GM12878 (cell line): ENCODE measurements around the gene ARL14EP. TPM values are rescaled to one million over a fixed set of nuclear protein-coding genes. Genes with fewer than 3 reads are reported as not detected.

Experiments used
- ATAC-seq: fragments of 200-7000 bp; cut with Tn5 transposase; 3 replicates; pipeline ENCODE4 v1.9.1; 2020; ENCODE audit warnings: mild to moderate bottlenecking, moderate library complexity
- BruUV-seq: library from RNA; stranded (reverse); fragments of 400-500 nt; replicated peaks from 2 replicates; lab custom pipeline; 2021; lab: Mats Ljungman, UMichigan
- CTCF ChIA-PET: fragments of 300-600 bp; sonication (Branson Sonifier 250); formaldehyde crosslinking; extraction: SDS; loops from one replicate; lab custom pipeline; 2021; ENCODE audit warnings: inconsistent platforms; lab: Yijun Ruan, JAX
- POLR2A ChIA-PET: fragments of 350-600 bp; formaldehyde crosslinking; extraction: SDS; loops from one replicate; lab custom pipeline; 2021; ENCODE audit warnings: inconsistent platforms; lab: Charles Lee
- RAD21 ChIA-PET: fragments of 300-600 bp; sonication (Branson Sonifier 250); formaldehyde crosslinking; loops from one replicate; lab custom pipeline; 2023; ENCODE audit warnings: antibody characterized with exemption; ENCODE audit not compliant: unreplicated experiment; lab: Charles Lee
- SMC1A ChIA-PET: fragments of 300-600 bp; sonication (Branson Sonifier 250); formaldehyde crosslinking; loops from one replicate; lab custom pipeline; 2023; ENCODE audit not compliant: unreplicated experiment, uncharacterized antibody; lab: Charles Lee
- DNase-seq: peaks from one replicate; pipeline ENCODE4 v3.0.0-alpha.2; 2011; ENCODE audit warnings: low read depth, low spot score
- FAIRE-seq: peaks from 3 replicates; lab custom pipeline; 2011; peaks lifted over from hg19 to GRCh38; lab: Jason Lieb, UNC
- H2AFZ ChIP-seq: 2 replicates; pipeline ENCODE4 v1.6.0; 2011; ENCODE audit warnings: low read depth, low read length, control low read depth; ENCODE audit not compliant: control insufficient read depth
- H3K27ac ChIP-seq: 2 replicates; pipeline ENCODE4 v1.5.1; 2011; ENCODE audit warnings: control low read depth; ENCODE audit not compliant: control insufficient read depth, insufficient read depth
- H3K27me3 ChIP-seq, 2 experiments: replicated peaks in 1 of 2; 2 replicates each; pipeline versions ENCODE4 v1.6.0 to v1.6.1; 2011; ENCODE audit warnings: low read length in 1 of 2; ENCODE audit not compliant: control insufficient read depth in 2 of 2, insufficient read depth in 2 of 2
- H3K36me3 ChIP-seq, 2 experiments: 2 replicates each; pipeline ENCODE4 v1.5.1; 2011; ENCODE audit warnings: low read length in 1 of 2; ENCODE audit not compliant: control insufficient read depth in 2 of 2, insufficient read depth in 2 of 2
- H3K4me1 ChIP-seq: 2 replicates; pipeline ENCODE4 v1.6.1; 2011; ENCODE audit warnings: mild to moderate bottlenecking, low read length, moderate library complexity, mixed read lengths; ENCODE audit not compliant: control insufficient read depth, insufficient read depth
- H3K4me2 ChIP-seq: 2 replicates; pipeline ENCODE4 v1.6.0; 2011; ENCODE audit warnings: control low read depth; ENCODE audit not compliant: control insufficient read depth, insufficient read depth
- H3K4me3 ChIP-seq: fragments of 200-600 bp; sonication (generic); 2 replicates; pipeline ENCODE4 v1.5.1; 2016
- H3K79me2 ChIP-seq: 2 replicates; pipeline ENCODE4 v1.6.0; 2011; ENCODE audit warnings: low read length; ENCODE audit not compliant: control insufficient read depth, insufficient read depth
- H3K9ac ChIP-seq: 2 replicates; pipeline ENCODE4 v1.8.0; 2011; ENCODE audit warnings: low read length, control low read depth, mixed read lengths; ENCODE audit not compliant: control insufficient read depth, insufficient read depth
- H3K9me3 ChIP-seq: replicated peaks from 3 replicates; pipeline ENCODE4 v1.5.1; 2011; ENCODE audit warnings: mild to moderate bottlenecking, low read length; ENCODE audit not compliant: control insufficient read depth, insufficient read depth
- H4K20me1 ChIP-seq: 2 replicates; pipeline ENCODE4 v1.6.0; 2011; ENCODE audit not compliant: control insufficient read depth, insufficient read depth
- ATF7 ChIP-seq: fragments of 450-650 bp; IDR thresholded peaks from 2 replicates; pipeline ENCODE4 v1.6.1; 2016; ENCODE audit warnings: low read depth, mild to moderate bottlenecking
- CEBPB ChIP-seq, 2 experiments: fragments of 150-350 bp in 1 of 2; IDR thresholded peaks; 2 replicates each; pipeline ENCODE4 v1.6.1; 2012 to 2014; ENCODE audit warnings: low read depth in 2 of 2, low read length in 2 of 2, borderline replicate concordance in 1 of 2, inconsistent platforms in 1 of 2
- CREM ChIP-seq: IDR thresholded peaks from 2 replicates; pipeline ENCODE4 v1.6.1; 2014; ENCODE audit warnings: antibody characterized with exemption, low read depth
- DPF2 ChIP-seq: fragments of 450-650 bp; IDR thresholded peaks from 2 replicates; pipeline ENCODE4 v1.6.1; 2017; ENCODE audit warnings: mild to moderate bottlenecking
- EED ChIP-seq: sonication (generic); IDR thresholded peaks from 2 replicates; pipeline ENCODE4 v1.6.1; 2016; ENCODE audit warnings: antibody characterized with exemption, low read depth
- HCFC1 ChIP-seq: fragments of 150-350 bp; IDR thresholded peaks from 2 replicates; pipeline ENCODE4 v1.6.1; 2014; ENCODE audit warnings: low read length
- IKZF1 ChIP-seq: fragments of 450-650 bp; conservative IDR thresholded peaks from 2 replicates; pipeline ENCODE4 v1.6.1; 2017; ENCODE audit warnings: antibody characterized with exemption, mild to moderate bottlenecking
- IKZF2 ChIP-seq, 2 experiments: fragments of 450-650 bp; IDR thresholded peaks; 2 replicates each; pipeline ENCODE4 v1.6.1; 2017; ENCODE audit warnings: mild to moderate bottlenecking in 2 of 2, moderate library complexity in 2 of 2
- JUNB ChIP-seq: IDR thresholded peaks from 2 replicates; pipeline ENCODE4 v1.6.1; 2016; ENCODE audit warnings: antibody characterized with exemption, mild to moderate bottlenecking
- MTA2 ChIP-seq: fragments of 450-650 bp; IDR thresholded peaks from 2 replicates; pipeline ENCODE4 v1.6.1; 2016; ENCODE audit warnings: low read depth, mild to moderate bottlenecking, moderate library complexity
- NFIC ChIP-seq: IDR thresholded peaks from 2 replicates; pipeline ENCODE4 v1.6.1; 2012; ENCODE audit warnings: low read depth, mild to moderate bottlenecking, inconsistent platforms, low read length, moderate library complexity
- RELB ChIP-seq: fragments of 450-650 bp; IDR thresholded peaks from 2 replicates; pipeline ENCODE4 v1.6.1; 2017; ENCODE audit warnings: low read depth, mild to moderate bottlenecking, moderate library complexity
- RUNX3 ChIP-seq: IDR thresholded peaks from 2 replicates; pipeline ENCODE4 v1.6.1; 2012; ENCODE audit warnings: low read length, inconsistent platforms
- WGBS: methylation state at CpG from one replicate; pipeline ENCODE4 v1.1.6; 2016; ENCODE audit warnings: low lambda C conversion rate; ENCODE audit not compliant: insufficient replicate concordance, insufficient coverage; ENCODE audit errors: missing lambda C conversion rate; 5-methylcytosine and 5-hydroxymethylcytosine counted together
- in situ Hi-C: fragments of 300-500 bp; cut with MboI; formaldehyde crosslinking; loops from 9 replicates; pipeline ENCODE4 v1.14.3; 2018; ENCODE audit warnings: mixed read lengths
- intact Hi-C: fragments of 100-400 bp; cut with micrococcal nuclease; formaldehyde crosslinking; loops from one replicate; pipeline ENCODE4 v1.14.2; 2022; ENCODE audit not compliant: unreplicated experiment
- polyA plus RNA-seq, 11 experiments: library from polyadenylated mRNA; depleted of rRNA in 4 of 11; unstranded in 6 of 11; stranded (reverse) in 5 of 11; fragments of >200 nt; fragmentation: Nextera tagmentation in 4 of 11; fragmentation: Illumina TruSeq in 1 of 11; extraction: Ambion mirVana in 4 of 11; extraction: Trizol in 1 of 11; gene quantifications; 1 replicate in 1 of 11; 2 replicates in 10 of 11; pipeline versions ENCODE4 v1.2.1 to v1.2.3, GENCODE V29; 2011 to 2016; ENCODE audit warnings: inconsistent platforms in 2 of 11, missing spikeins in 2 of 11, low read depth in 1 of 11
- total RNA-seq, 4 experiments: library from RNA; depleted of rRNA in 3 of 4; stranded (reverse); fragments of >200 nt in 3 of 4; fragmentation: Illumina TruSeq in 1 of 4; extraction: Trizol in 1 of 4; gene quantifications; 2 replicates each; pipeline versions ENCODE4 v1.2.1 to v1.2.3, GENCODE V29; 2013 to 2021
- TF ChIP-seq, protein P1 (sequence below): IDR thresholded peaks from 2 replicates; pipeline ENCODE4 v1.6.1; 2011; ENCODE audit warnings: low read depth, low read length, improper control_type of control experiment, borderline replicate concordance

Gene ARL14EP
- total and polyA plus RNA-seq, 10 of the 15 experiments (the other 5 are each of a cell fraction or from before 2014, with no cell fraction given) = 18.1 to 59.8 (median 42.8) TPM

DNA sequence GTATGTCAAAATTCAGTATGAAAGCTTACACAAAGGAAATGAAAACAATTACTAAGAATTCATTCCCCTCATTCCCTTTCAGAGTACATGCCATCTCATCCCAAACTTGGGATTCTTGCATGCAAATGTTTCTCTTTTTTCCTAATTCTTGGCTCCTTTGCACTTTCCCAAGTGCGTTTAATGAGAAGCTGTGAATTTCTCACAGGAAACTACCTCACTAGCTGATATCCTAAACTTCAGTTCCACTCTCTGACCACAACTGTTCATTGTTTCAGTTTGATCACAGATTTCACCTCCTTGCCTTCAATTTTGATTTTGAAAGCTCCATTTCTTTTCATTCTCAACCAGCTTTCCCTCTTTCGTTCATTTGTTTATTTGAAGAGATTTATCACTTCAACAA lies 5.9 kb upstream of the ARL14EP start:
- ChIA-PET POLR2A (interaction anchor here (0.7 to 2.1 kb wide), 3 partner anchors 9 to 27 kb away, joined by 4 to 11 read pairs (median 4); no protein-coding TSS in a partner anchor), SMC1A (interaction anchor here (0.9 to 6.6 kb wide), 12 partner anchors 10 to 188 kb away, joined by 3 to 71 read pairs (median 14); partner anchors contain the start of gene ARL14EP), CTCF (interaction anchor here (0.8 to 7.4 kb wide), 11 partner anchors 8 to 188 kb away, joined by 3 to 80 read pairs (median 8); partner anchors contain the start of gene ARL14EP), RAD21 (interaction anchor here (0.6 to 2.4 kb wide), 7 partner anchors 10 to 189 kb away, joined by 3 to 16 read pairs (median 6); no protein-coding TSS in a partner anchor)
- Histone ChIP-seq H3K79me2 (no peaks in the 10 kb centered on the region), H3K36me3 (no peaks in the 10 kb centered on the region), H2AFZ (no peak overlapping the region; the same call in 1 of the 2 replicates), H4K20me1 (no peaks in the 10 kb centered on the region), H3K4me1 (peaks cover 8% of the 10 kb centered on the region; the same call in 1 of the 2 replicates), H3K9ac (no peak overlapping the region), H3K4me2 (peak overlapping the region; percentile 36), H3K27me3 (no peaks in the 10 kb centered on the region), H3K9me3 (no peaks in the 10 kb centered on the region), H3K4me3 (0 out of 2 replicates have a peak overlapping the region, but pooled peaks have one; percentile 33), H3K27ac (no peak overlapping the region)
- no peak for DNase-seq
- peak; percentile 73 for ATAC-seq
- TF ChIP-seq, protein P1, sequence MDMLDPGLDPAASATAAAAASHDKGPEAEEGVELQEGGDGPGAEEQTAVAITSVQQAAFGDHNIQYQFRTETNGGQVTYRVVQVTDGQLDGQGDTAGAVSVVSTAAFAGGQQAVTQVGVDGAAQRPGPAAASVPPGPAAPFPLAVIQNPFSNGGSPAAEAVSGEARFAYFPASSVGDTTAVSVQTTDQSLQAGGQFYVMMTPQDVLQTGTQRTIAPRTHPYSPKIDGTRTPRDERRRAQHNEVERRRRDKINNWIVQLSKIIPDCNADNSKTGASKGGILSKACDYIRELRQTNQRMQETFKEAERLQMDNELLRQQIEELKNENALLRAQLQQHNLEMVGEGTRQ = no peak
- TF ChIP-seq JUNB (no peak), CEBPB (IDR thresholded peaks at IDR 0.05; ENCODE audit: borderline replicate concordance in 1 of 2, low read depth in 2 of 2, low read length in 2 of 2) (no peak), MTA2 (peak; percentile 69), HCFC1 (no peak), ATF7 (peak; percentile 11; the same call in 1 of the 2 replicates), IKZF1 (peak; percentile 83), NFIC (peak; percentile 60; the same call in 1 of the 2 replicates), RELB (peak; percentile 84), DPF2 (0 out of 2 replicates have a peak, but pooled peaks have one; percentile 50), RUNX3 (peak; percentile 83), CREM (peak; percentile 16; the same call in 1 of the 2 replicates), IKZF2 (IDR thresholded peaks at IDR 0.05) (peak; percentile 89 to 90), EED (peak; percentile 84)
- peak; percentile 54 for FAIRE-seq
- BruUV-seq = no TSS peak
- intact Hi-C loops (no loop called here), in situ Hi-C loops (no loop called here)
- 17% methylated on average over 2 of the region's 2 CpGs for whole genome bisulfite sequencing
